Measurements from ENCODE around the gene MTHFD1L. TPM values are rescaled to one million over a fixed set of nuclear protein-coding genes. Genes with fewer than 3 reads are reported as not detected.
A peak's percentile ranks its signal among the peaks of the same experiment; 100 is the strongest.

MTHFD1L gene
- total RNA-seq, 2 donors from 2014 or later, result 3.1 to 18.7 TPM

- no peaks in the 10 kb centered on the region for H3K36me3 ChIP-seq
- WGBS, result 12% methylated on average over 14 of the region's 14 CpGs
- no peaks in the 10 kb centered on the region for H3K4me1 ChIP-seq (replicated peaks)
- intact Hi-C loops (cut with DNase I), result no loop called here
- no peaks in the 10 kb centered on the region for H3K27me3 ChIP-seq (replicated peaks; ENCODE audit: insufficient read depth)
- no peak overlapping the region for H3K4me3 ChIP-seq
- peak overlapping the region; percentile 34 to 50 for H3K27ac ChIP-seq
- H3K9me3 ChIP-seq, result no peaks in the 10 kb centered on the region
- TF ChIP-seq, protein P1, sequence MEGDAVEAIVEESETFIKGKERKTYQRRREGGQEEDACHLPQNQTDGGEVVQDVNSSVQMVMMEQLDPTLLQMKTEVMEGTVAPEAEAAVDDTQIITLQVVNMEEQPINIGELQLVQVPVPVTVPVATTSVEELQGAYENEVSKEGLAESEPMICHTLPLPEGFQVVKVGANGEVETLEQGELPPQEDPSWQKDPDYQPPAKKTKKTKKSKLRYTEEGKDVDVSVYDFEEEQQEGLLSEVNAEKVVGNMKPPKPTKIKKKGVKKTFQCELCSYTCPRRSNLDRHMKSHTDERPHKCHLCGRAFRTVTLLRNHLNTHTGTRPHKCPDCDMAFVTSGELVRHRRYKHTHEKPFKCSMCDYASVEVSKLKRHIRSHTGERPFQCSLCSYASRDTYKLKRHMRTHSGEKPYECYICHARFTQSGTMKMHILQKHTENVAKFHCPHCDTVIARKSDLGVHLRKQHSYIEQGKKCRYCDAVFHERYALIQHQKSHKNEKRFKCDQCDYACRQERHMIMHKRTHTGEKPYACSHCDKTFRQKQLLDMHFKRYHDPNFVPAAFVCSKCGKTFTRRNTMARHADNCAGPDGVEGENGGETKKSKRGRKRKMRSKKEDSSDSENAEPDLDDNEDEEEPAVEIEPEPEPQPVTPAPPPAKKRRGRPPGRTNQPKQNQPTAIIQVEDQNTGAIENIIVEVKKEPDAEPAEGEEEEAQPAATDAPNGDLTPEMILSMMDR (IDR thresholded peaks at IDR 0.05), result no peak
- TF ChIP-seq POLR2AphosphoS5 (IDR thresholded peaks at IDR 0.05) (peak; percentile 67), POLR2A (IDR thresholded peaks at IDR 0.05) (no peak)
- peak; percentile 25 for DNase-seq (ENCODE audit: low spot score)
Observed at GRCh38 chr6:151067684-151068596, 202.4 kb downstream of the MTHFD1L start.

- TF ChIP-seq, protein P1 (IDR thresholded peaks at IDR 0.05), result no peak
- TF ChIP-seq POLR2AphosphoS5 (IDR thresholded peaks at IDR 0.05), result no peak
- TF ChIP-seq POLR2A (IDR thresholded peaks at IDR 0.05), result no peak
- DNase-seq (ENCODE audit: low spot score), result no peak
Observed at GRCh38 chr6:151068761-151069312, 203.3 kb downstream of the MTHFD1L start.

GRCh38 chr6:151069641-151070040, 204.1 kb downstream of the MTHFD1L start:
- no peak for TF ChIP-seq POLR2A (IDR thresholded peaks at IDR 0.05)
- no peak for TF ChIP-seq POLR2AphosphoS5 (IDR thresholded peaks at IDR 0.05)
- TF ChIP-seq, protein P1 (IDR thresholded peaks at IDR 0.05), result no peak

More at GRCh38 chr6:151068761-151069312, 203.3 kb downstream of the MTHFD1L start:
- no peak overlapping the region for H3K4me3 ChIP-seq
- intact Hi-C loops (cut with DNase I), result no loop called here
- H3K9me3 ChIP-seq, result no peaks in the 10 kb centered on the region
- WGBS, result 62% methylated on average over 6 of the region's 6 CpGs
- H3K36me3 ChIP-seq, result no peaks in the 10 kb centered on the region
- no peaks in the 10 kb centered on the region for H3K27me3 ChIP-seq (replicated peaks; ENCODE audit: insufficient read depth)
- H3K27ac ChIP-seq, result peak overlapping the region; percentile 34 to 50
- H3K4me1 ChIP-seq (replicated peaks), result no peaks in the 10 kb centered on the region

DNA sequence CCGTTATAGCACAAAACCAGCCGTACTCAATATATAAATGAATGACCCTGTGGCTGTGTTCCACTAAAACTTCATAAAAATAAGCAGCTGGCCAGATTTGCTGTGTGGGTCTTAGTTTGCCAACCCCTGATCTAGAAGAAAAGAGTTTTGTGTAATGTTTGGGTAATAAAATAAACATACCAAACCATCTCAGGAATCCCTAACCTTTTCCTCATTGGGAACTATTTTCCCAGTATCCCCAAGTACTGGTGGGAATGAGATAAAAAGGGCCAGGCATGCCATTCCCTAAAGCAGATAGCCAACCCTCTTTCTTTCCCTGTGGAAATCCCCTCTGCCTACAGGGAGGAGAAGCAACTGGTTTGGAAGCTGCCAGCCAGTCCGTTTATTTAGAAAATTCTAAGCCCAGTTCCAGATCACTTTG, 205.1 kb downstream of the MTHFD1L start:
- Histone ChIP-seq H3K4me3 (no peak overlapping the region), H3K4me1 (replicated peaks) (no peaks in the 10 kb centered on the region), H3K36me3 (no peaks in the 10 kb centered on the region), H3K27ac (peak overlapping the region in 1 of 2 donors; percentile 17), H3K27me3 (replicated peaks; ENCODE audit: insufficient read depth) (no peaks in the 10 kb centered on the region), H3K9me3 (no peaks in the 10 kb centered on the region)
- intact Hi-C loops (cut with DNase I), result no loop called here
- 25% methylated on average over 3 of the region's 3 CpGs for WGBS
- DNase-seq (ENCODE audit: low spot score), result no peak
- TF ChIP-seq, protein P1 (IDR thresholded peaks at IDR 0.05), result no peak
- TF ChIP-seq POLR2A (IDR thresholded peaks at IDR 0.05), result no peak
- TF ChIP-seq POLR2AphosphoS5 (IDR thresholded peaks at IDR 0.05), result no peak

More at GRCh38 chr6:151069641-151070040, 204.1 kb downstream of the MTHFD1L start:
- no peaks in the 10 kb centered on the region for H3K27me3 ChIP-seq (replicated peaks; ENCODE audit: insufficient read depth)
- H3K9me3 ChIP-seq, result no peaks in the 10 kb centered on the region
- intact Hi-C loops (cut with DNase I), result no loop called here
- H3K4me1 ChIP-seq (replicated peaks), result no peaks in the 10 kb centered on the region
- H3K4me3 ChIP-seq, result no peak overlapping the region
- peak overlapping the region in 1 of 2 donors; percentile 50 for H3K27ac ChIP-seq
- H3K36me3 ChIP-seq, result no peaks in the 10 kb centered on the region
- WGBS, result 93% methylated on average over 8 of the region's 8 CpGs
- no peak for DNase-seq (ENCODE audit: low spot score)
